Activated CD8-positive, alpha-beta memory T cell treated with anti-CD3 and anti-CD28 coated beads for 36 hours (primary cell): ENCODE measurements around the gene ATF6. TPM values are rescaled to one million over a fixed set of nuclear protein-coding genes. Genes with fewer than 3 reads are reported as not detected.
"Not testable (repeated sequence)": the region's sequence is repeated elsewhere in the genome, so short reads cannot be mapped to it uniquely, and the experiment has no call there.

Source experiments
- CTCF ChIA-PET: fragments of 350-600 bp; sonication (Branson Sonifier 250); formaldehyde crosslinking; loops from one replicate; lab custom pipeline; 2021; ENCODE audit warnings: antibody characterized with exemption; lab: Charles Lee
- POLR2A ChIA-PET: fragments of 350-600 bp; sonication (Branson Sonifier 250); formaldehyde crosslinking; loops from one replicate; lab custom pipeline; 2021; ENCODE audit warnings: antibody characterized with exemption; lab: Charles Lee
- total RNA-seq, 2 experiments: library from RNA; stranded (reverse); gene quantifications; one replicate each; pipeline ENCODE4 v1.2.3, GENCODE V29; 2021

Gene ATF6
- total RNA-seq, 2 experiments from 2014 or later: 20.3 to 23.5 TPM

GRCh38 chr1:161805399-161806197, 39.5 kb downstream of the ATF6 start:
- CTCF ChIA-PET: no interaction called here
- POLR2A ChIA-PET: no interaction called here

- CTCF ChIA-PET, POLR2A ChIA-PET: not testable (repeated sequence)
Observed at GRCh38 chr1:161809202-161809601, 43.1 kb downstream of the ATF6 start.

GRCh38 chr1:161809656-161810055, 43.5 kb downstream of the ATF6 start:
- POLR2A ChIA-PET, CTCF ChIA-PET: not testable (repeated sequence)

GRCh38 chr1:161810780-161811179, 44.7 kb downstream of the ATF6 start:
- POLR2A ChIA-PET: no interaction called here
- CTCF ChIA-PET: no interaction called here

GRCh38 chr1:161816201-161816600, 50.1 kb downstream of the ATF6 start:
- CTCF ChIA-PET: no interaction called here
- POLR2A ChIA-PET: no interaction called here

DNA sequence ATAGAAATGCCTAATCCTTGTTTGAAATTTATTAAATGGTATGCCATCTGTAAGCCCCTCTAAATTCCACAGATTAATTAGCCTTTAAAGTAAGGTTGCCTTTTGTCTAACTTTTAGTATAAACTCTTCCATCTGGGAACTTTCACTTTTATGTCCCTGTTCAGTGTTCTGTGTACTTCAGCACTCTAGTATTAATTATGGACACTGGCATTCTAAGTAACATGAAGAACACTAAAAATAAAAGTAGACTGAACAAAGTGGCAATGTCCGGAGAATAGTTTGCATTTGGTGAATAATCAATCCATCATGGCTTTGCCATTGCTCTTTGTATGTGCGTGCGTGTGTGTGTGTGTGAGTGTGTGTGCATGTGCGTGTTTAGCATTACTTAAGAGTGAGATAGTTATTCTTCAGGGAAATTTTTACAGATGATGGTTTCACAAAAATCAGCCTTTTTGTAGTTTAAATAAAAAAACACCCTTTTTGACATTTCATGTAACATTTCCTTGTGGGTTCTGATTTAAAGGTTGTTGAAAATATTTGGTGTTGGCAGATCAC, 51.1 kb downstream of the ATF6 start:
- CTCF ChIA-PET: no interaction called here
- POLR2A ChIA-PET: no interaction called here

DNA sequence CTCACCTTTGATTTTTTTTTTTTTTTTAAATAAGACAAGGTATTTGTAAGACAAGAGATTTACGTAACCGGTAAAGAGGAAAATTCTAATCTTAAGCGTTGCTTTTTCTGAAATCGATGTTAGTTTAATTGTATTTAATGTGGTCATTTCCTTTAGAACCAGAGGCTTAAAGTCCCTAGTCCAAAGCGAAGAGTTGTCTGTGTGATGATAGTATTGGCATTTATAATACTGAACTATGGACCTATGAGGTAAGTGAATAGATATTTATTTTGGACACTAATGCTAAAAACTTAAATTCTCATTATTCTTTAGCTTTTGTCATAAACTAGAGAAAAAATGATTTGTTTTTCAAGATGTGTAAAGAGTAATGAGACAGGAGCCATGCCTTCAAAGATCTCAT, 54.8 kb downstream of the ATF6 start:
- POLR2A ChIA-PET: no interaction called here
- CTCF ChIA-PET: no interaction called here

DNA sequence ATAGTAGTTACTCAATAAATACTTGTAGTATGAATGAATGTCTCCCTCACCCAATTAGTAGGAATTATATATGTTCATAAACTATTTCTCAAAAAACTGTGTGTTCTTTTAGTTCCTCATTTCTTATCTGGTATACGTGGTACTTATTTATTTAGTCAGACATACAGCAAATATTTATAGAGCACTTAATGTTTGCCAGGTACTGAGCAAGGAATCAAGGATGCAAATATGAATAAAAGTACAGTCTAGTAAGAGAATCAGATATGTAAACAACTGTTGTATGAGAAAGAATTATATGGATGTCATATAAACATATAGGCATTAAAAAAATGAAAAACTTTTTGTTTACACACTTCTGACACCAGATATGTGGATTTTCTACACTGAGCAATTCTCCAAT, 58.5 kb downstream of the ATF6 start:
- CTCF ChIA-PET: no interaction called here
- POLR2A ChIA-PET: no interaction called here

GRCh38 chr1:161825831-161826230, 59.7 kb downstream of the ATF6 start:
- CTCF ChIA-PET: interaction anchor here (0.8 kb wide), 1 partner anchor 33 kb away, joined by 3 read pairs; no protein-coding TSS in a partner anchor
- POLR2A ChIA-PET: no interaction called here

- ChIA-PET CTCF (interaction anchor here (0.8 kb wide), 1 partner anchor 34 kb away, joined by 3 read pairs; no protein-coding TSS in a partner anchor), POLR2A (no interaction called here)
Observed at GRCh38 chr1:161826478-161826877, 60.4 kb downstream of the ATF6 start.

DNA sequence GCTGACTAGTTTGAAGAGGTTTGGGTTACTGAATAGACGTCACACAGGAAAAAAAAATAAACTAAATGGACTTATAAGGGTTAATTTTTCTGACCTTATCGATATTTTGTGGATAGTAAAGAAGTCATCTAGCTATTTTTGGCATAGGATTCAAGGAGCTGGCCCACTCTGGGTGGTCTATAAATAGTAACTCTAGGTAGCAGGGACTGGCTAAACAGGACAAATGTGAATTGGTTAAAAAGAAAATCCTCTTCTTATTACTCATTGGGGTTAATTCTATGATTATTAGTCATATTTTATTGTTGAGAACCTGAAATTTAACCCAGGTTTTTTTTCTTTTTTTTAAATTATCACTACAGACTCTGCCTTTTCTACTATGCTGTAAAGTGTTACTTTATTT, 61.7 kb downstream of the ATF6 start:
- CTCF ChIA-PET: no interaction called here
- POLR2A ChIA-PET: no interaction called here

DNA sequence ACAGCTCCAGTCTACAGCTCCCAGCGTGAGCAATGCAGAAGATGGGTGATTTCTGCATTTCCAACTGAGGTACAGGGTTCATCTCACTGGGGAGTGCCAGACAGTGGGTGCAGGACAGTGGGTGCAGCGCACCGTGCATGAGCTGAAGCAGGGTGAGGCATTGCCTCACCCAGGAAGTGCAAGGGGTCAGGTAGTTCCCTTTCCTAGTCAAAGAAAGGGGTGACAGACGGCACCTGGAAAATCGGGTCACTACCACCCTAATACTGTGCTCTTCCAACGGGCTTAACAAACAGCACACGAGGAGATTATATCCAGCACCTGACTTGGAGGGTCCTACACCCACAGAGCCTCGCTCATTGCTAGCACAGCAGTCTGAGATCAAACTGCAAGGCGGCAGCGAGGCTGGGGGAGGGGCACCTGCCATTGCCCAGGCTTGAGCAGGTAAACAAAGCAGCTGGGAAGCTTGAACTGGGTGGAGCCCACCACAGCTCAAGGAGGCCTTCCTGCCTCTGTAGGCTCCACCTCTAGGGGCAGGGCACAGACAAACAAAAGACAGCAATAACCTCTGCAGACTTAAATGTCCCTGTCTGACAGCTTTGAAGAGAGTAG, 66.3 kb downstream of the ATF6 start:
- POLR2A ChIA-PET, CTCF ChIA-PET: not testable (repeated sequence)

GRCh38 chr1:161834967-161835550, 68.9 kb downstream of the ATF6 start:
- ChIA-PET CTCF (no interaction called here), POLR2A (no interaction called here)

- CTCF ChIA-PET: no interaction called here
Observed at GRCh38 chr1:161836018-161836417, 69.9 kb downstream of the ATF6 start.

DNA sequence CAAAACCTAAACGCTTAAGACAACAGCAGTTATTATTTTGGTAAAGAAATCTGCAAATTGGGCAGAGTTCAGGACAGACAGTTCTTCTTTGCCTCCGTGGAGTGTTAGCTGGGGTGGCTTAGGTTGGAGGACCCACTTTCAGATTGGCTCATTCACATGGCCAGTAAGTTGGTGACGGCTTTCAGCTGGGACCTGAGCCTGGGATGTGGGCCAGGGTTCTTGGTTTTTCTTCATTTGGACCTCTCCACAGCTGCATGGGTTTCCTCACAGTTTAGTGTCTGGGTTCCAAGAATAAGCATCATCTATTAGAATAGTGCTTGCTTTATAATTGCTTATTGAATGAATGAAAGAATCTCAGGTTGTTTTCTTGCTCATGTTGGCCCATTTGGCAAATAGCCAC, 72.2 kb downstream of the ATF6 start:
- POLR2A ChIA-PET: no interaction called here
- CTCF ChIA-PET: no interaction called here

More at GRCh38 chr1:161836018-161836417, 69.9 kb downstream of the ATF6 start:
- POLR2A ChIA-PET: no interaction called here

DNA sequence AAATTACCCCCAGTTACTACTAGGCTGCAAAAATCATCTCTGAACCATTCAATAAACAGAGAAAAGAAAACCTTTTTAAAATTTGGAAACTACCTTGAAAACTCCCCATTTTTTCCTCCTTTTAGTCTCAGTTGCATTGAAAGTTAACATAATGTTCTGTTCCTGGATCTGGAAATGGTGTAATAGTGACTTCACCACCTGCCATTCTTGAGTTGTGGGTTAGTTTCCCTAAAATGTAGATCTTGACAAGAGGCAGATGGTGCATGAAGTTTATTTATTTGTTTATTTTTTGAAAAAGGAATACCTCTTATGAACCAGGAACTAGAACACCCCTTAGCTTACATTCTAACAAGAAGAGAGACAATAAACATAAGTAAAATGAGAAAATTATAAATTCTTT, 72.8 kb downstream of the ATF6 start:
- POLR2A ChIA-PET: no interaction called here
- CTCF ChIA-PET: no interaction called here

DNA sequence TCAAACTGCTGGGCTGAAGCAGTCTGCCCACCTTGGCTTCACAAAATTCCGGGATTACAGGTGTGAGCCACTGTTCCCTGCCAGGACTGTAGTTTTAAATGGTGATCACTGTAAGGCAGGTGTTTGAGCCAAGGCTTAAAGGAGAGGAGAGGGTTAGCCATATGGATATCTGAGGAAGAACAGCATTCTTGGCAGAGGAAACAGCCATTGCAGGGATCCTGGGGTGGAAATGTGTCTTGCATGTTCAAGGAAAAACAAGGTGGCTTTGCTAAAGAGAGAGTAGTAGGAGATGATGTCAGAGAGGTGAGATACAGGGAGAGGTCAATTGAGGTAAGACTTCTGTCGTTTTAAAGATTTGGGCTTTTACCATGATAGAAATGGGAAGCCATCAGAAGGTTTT, 73.5 kb downstream of the ATF6 start:
- ChIA-PET POLR2A (no interaction called here), CTCF (no interaction called here)

DNA sequence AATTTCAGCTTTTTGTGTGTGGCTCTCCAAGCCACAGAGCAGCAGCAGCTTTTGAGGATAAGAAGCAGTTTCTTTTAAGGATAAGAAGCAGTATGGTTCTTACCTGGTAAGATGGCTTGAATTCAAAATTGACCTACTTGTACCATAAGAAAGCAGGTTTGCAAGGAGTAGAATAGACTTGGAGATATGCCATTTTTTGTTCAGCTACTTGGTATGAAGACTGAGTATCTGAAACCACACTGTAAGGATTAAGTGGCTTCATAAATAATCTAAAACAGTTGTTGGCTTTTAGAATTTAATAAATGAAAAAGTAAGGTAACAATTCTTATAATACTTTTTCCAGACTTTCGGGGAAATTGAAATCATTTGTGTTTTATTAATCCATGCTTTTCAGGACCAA, 74.2 kb downstream of the ATF6 start:
- POLR2A ChIA-PET: no interaction called here

DNA sequence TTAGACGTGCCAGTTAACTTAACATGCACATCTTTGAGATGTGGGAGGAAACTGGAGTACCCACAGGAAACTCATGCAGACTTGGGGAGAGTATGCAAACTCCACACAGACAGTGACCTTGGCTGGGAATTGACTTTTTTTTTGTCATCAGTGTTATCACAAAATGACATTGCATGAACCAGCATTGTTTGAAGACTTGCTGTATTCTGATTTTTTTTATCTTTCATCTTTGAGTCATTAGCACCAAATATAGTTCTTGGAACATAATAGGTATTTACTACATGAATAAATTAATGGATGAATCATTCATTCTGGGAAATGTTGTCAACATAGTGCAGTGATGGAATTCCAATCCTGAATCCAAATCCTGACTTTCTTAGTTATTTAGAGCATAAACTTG, 77.0 kb downstream of the ATF6 start:
- POLR2A ChIA-PET: no interaction called here
- CTCF ChIA-PET: no interaction called here

More for the DNA sequence above, 74.2 kb downstream of the ATF6 start:
- CTCF ChIA-PET: no interaction called here

GRCh38 chr1:161844696-161845095, 78.6 kb downstream of the ATF6 start:
- CTCF ChIA-PET: no interaction called here
- POLR2A ChIA-PET: no interaction called here
